Pons (tissue), 1 donor: Measurements from ENCODE around the gene IGFL1.
A peak's percentile ranks its signal among the peaks of the same experiment; 100 is the strongest.
"Not testable (repeated sequence)": the region's sequence is repeated elsewhere in the genome, so short reads cannot be mapped to it uniquely, and the experiment has no call there.

ENCODE experiments used
- DNase-seq: peaks from one replicate; pipeline ENCODE4 v3.0.0-alpha.2; 2016; ENCODE audit warnings: low spot score

Gene IGFL1

DNA sequence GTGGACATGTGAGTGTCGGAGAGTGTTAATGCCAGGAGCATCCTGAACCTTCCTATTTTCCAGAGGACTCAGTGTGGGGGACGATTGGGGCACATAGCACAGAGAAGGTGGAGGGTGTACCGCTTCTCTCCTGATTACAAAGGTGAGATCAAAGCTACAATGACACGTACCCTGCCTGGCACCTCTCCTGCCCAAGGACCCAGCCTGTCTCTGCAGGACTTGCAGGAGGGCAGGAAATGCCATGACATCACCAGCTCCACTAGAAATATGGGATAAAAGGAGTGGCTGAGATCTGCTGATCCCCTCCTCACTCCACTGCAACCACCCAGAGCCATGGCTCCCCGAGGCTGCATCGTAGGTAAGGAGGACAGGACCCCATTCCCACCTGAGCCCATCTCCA is at the start of gene IGFL1:
TSS of gene IGFL1 (plus strand) at position 301 of the 400 bp plus-strand sequence. CDS start at position 334, 33 bp downstream.
- no peak for DNase-seq

DNA sequence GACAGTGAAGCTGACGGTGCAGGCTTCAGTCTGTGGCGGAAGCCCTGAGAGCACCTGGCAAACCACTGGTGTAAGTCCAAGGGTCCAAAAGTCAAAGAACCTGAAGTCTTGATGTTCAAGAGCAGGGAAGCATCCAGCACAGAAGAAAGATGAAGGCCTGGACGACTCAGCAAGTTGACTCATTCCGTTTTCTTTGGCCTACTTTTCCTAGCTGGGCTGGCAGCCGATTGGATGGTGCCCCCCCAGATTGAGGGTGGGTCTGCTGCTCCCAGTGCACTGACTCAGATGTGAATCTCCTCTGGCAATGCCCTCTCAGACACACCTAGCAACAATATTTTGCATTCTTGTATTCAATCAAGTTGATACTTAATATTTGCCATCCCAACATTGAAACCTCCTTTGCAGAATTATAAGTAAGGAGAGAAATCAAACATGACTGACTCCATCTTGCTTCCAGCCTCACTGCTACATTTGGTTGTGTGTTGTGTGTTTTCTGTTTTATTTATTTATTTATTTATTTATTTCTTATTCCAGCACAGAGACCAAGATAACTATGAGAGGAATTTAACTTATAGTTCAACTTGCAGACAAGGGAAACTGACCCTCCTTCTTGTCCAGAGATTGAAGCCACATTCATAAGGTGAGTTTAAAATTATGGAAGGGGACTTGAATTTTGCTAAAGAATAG is 48.7 kb upstream of the IGFL1 start:
- DNase-seq, result no peak

DNA sequence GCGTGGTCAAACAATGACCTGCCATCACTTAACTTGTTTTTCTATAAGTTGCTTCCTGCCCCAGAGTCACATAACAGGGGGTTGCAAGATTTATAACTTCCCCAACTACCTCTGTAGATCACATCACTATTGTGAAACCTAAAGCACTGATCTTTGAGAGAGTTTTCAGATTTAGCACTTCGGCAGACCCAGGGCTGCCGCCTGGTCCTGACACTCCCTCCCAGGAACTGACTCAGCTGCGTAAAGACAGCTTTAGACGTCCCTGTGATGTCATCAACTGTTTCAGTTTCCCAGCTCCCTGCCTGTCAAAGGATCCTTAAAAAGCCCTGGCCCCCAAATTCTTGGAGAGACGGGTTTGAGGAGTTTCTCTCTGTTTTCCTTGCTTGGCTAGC is 48.2 kb upstream of the IGFL1 start:
- peak; percentile 3 for DNase-seq

DNA sequence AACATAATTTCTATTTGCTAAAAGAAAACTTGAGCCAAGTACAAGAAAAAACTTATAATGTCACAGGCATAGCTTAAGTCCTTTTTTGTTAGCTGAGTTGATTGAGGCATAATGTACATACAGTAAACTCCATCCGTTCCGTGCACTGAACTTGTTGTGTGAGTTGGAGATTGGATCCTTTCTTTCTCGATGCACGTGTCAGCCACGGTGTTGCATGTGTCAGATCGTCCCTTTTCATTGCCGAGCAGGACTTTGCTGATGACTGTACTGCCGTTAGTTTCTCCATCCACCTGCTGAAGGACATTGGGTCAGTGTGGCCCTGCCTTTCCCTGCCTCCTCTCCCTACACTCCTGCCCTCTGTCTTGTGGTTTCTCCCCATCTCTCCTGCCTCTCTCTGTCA is 47.1 kb upstream of the IGFL1 start:
- DNase-seq, result no peak

DNA sequence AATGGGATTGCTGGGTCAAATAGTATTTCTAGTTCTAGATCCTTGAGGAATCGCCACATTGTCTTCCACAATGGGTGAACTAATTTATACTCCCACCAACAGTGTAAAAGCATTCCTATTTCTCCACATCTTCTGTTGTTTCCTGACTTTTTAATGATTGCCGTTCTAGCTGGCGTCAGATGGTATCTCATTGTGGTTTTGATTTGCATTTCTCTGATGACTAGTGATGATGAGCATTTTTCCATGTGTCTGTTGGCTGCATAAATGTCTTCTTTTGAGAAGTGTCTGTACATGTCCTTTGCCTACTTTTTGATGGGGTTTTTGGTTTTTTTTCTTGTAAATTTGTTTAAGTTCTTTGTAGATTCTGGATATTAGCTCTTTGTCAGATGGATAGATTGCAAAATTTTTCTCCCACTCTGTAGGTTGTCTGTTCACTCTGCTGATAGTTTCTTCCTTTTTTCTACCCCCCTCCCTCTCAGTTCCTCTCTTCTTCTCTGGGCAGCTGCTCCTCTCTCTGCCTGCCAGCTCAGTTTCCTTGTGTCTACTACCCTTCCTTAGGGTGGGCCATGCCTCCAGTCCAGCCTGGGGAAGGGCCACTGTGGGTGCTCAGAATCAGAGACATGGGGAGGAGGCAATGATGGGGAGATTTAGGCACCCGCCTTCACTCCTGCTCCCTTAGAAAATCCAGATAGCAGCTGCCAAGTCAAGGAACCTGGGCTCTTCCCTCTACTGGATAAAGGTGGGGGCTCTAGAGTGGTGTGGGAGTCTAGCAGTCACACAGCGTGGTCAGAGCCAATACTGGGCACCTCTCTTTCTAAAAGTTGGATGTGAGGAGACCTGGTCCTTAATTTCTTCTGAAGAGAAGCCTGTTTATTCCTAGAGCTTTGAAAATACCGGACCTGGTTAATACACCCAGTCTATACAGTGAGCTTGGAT is 44.5 kb upstream of the IGFL1 start:
- peak; percentile 7 for DNase-seq

DNA sequence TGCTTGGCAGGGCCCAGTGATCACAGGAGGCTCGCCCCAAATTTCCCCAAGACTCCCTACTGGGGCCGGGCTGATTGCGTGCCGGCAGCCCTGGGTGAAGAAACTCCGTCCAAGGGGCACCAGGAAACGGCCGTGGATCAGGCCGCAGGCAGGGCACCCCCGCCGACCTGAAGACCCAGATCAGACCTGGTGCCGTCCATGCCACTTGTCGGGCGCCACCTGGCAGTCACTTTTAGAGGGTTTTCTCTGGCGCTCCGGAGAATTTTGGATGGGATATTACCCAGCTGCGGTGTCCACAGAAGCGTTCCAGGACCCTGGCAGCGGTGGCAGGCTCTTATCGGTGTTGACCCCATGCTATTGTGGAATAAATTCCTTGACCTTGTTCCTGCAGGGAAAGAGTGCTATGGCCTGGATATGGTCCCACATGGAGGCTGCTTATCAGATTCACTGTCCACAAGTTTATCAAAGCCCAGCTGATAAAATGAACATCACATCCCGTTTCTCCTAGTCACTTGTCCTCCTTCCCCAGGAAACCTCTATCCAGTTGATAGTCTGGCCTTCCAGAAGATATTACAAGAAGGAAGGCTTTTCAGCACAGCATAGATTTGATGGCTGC is 43.3 kb upstream of the IGFL1 start:
- DNase-seq, result no peak

DNA sequence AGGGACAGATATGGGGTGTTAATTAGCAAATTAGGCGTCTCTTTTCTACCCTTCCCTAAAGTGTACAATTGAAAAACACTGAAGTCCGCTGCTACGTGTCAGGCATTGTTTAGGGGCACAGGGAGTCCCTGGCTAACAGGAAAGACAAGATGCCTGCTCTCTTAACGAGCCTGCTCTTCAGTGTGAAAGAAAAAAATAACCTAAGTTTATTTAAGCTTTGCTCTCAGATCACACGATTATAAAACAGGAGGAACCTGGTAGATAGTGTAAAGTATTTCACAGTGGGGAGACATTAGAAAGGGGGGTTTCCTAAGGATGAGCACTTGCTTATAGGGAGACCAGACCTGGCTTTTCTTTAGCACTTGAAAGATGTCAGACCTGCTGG is 42.8 kb upstream of the IGFL1 start:
- DNase-seq, result no peak

DNA sequence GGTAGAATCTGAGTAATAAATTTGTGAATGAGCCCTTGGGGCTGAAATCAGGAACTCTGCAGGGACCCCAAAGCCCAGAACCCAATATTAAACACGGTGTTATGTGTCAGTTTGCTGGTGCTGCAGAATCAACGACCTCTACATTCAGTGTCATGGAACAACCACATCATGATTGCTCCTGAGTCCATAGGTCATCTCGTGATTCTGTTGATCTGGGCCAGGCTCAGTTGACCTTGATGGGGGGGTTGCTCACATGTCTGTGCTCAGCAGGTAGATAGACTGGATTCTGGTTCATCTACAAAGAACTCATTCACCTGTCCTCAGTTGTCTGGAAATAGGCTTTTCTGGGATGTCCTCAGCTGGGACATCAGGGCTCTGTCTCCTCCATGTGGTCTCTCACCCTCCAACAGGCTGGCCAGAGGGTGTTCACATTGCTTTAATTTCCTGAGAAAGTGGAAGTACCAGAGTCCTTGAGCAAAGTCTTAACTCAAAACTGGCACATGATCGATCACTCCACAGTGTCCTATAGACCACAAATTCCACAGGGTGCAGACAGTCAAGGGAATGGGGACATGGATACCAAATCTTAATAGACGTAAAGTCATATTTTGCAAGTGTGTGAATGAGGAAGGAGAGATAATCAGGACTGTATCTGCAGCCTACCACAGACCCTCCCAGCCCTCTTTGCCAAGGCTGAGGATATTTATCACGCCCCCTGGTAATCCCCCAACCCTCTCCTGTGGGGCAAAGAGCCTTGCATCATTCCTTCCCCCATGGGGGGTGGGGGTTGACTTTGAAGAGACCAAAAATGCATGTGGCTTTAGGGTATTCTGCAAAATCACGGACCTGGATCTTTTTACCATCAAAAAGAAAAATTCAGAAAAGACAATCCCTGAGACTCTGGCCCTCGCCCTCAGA is 39.3 kb upstream of the IGFL1 start:
- DNase-seq, result no peak

DNA sequence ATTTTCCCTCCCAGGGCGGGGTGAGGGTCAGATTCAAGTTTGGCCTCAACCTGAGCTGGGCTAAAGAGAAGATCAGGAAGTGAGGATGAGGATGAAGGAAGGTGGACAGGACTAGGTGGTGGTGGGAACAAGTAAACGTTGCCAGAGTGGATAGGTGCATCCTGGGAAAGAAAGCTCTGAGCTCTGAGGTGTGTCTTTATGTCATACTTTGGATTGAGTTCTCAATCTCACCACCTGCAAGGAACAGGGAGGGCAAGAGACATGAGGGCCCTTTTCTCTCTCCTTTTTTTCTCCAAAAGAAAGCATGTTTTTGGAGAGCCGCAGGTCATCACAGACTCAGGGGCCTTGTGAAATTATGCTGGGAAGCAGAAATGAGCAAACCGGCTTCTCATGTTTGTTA is 38.2 kb upstream of the IGFL1 start:
- no peak for DNase-seq

DNA sequence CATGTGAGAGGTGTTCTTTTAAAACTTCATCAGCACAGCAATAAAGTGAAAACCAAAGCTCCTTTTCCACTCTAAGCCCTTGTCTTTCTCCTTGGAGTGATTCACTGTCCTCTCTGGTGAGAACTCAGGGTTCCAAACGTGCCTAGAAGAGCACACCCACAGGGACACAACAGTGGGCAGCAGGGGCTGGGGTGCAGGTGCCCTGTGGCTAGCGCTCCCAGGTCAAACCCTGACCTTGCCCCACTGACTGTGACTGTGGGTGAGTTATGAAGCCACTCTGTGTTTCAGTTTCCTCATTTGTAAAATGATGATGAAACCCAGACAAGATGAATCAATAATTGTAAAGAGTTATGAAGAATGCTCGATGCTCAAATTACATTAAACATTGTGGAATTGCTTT is 37.6 kb upstream of the IGFL1 start:
- DNase-seq, result no peak

DNA sequence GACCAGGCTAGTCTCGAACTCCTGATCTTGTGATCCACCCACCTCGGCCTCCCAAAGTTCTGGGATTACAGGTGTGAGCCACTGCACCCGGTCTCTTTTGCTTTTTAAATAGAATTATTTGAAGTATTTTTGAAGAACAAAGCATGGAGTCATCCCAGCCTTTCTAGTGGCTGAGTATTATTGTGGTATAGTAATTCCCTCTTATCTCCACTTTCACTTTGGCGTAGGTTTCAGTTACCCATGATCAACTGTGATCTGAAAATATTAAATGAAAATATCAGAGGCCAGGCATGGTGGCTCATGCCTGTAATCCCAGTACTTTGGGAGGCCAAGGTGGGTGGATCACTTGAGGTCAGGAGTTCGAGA is 36.9 kb upstream of the IGFL1 start:
- not testable (repeated sequence) for DNase-seq

DNA sequence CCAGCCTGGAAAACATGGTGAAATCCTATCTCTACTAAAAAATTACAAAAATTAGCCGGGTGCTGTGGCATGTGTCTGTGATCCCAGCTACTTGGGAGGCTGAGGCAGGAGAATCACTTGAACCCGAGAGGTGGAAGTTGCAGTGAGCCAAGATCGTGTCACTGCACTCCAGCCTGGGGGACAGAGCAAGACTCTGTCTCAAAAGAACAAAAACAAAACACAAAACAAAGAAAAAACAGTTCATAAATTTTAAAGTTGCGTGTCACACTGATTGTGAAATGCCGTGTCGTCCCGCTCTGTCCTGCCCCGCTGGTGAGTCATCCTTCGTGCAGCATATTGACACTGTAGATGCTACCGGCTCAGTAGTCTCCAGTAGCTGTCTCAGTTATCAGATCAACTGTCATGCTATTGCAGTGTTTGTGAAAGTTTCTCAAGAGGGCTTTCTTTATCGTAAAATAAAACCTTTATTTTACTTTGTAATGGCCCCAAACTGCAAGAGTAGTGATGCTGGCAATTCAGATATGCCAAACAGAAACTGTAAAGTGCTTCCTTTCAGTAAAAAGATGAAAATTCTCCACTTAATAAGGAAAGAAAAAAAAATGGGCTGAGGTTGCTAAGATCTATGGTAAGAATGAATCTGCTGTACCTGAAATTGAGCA is 36.4 kb upstream of the IGFL1 start:
- peak; percentile 46 for DNase-seq

DNA sequence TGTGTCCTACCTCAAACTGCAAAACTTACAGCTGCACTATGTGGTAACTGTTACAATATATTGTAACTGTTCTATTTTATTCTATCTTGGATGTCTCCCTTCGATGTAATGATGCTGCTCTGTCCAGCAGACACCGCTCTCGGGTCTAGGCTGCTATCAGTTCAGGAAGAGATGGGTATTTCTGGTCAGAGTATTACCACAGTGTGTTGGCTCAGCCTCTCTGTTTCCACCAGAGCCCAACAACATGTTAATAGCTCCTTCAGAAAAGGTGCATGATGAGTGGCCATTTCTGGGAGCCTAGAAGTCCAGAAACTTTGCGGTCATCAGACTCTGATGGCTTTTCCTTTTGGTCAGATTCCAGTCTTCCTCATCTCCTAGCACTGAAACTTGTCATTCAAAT is 35.9 kb upstream of the IGFL1 start:
- DNase-seq, result no peak

DNA sequence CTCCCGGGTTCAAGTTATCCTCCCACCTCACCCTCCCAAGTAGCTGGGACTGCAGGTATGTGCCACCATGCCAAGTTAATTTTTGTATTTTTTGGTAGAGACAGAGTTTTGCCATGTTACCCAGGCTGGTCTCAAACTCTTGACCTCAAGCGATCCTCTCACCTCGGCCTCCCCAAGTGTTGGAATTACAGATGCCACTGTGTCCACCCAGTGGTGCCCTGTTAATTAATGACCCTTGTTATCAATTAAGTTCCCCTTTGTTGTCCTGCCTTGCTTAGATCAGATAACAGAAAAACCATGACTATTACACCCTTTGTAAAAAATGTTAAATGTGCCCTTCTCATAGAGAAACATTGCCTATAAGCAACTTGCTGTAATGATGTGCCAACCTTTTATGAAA is 34.4 kb upstream of the IGFL1 start:
- no peak for DNase-seq

DNA sequence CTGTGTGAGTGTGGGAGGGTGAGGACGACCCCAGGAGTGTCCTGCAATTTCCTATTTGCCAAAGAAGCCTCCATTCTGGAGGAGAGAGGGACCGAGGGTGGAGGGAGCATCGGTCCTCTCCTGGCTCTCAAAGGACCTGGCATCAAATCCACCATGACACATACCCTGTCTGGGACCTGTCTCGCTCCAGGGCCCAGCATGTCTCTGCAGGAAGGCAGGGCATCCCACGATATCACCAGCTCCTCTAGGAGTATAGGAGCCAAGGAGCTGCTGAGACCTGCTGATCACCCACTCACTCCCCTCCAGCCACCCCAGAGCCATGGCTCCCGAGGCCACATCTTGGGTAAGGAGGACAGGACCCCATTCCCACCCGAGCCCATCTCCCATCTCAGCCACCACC is 33.6 kb upstream of the IGFL1 start:
- not testable (repeated sequence) for DNase-seq

DNA sequence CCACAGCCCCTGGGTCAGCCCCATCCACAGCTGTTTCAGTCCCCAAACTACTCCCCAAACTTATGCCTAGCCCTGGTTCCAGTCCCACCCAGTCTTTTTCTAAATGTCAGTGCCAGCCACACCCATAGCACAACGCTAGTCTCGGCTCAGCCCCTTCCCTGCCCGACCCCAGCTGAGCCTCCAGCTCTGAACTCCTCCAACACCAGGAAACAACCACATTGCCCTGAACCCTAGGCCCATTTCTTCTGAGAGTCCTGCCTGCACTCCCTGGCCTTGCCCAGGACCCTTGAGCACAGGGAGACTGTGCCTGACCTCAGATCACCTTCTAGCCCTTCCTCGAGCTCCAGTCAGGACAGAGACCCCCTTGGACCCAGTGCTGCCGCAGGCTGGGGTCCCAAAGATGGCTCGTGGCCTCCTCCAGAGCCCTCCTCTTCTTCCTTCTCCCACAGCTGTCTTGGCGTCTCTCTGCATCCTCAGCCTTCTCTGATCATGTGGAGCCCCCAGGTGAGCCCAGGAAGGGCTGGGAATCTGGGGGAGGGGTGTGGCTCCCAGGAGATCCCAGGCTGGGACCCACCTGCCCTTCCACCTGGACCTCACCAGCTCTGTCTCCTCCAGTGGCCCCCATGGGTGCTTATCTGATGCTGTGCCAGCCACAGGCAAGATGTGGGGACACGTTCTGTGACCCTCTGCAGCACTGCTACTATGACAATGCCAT is 33.0 kb upstream of the IGFL1 start:
- no peak for DNase-seq

DNA sequence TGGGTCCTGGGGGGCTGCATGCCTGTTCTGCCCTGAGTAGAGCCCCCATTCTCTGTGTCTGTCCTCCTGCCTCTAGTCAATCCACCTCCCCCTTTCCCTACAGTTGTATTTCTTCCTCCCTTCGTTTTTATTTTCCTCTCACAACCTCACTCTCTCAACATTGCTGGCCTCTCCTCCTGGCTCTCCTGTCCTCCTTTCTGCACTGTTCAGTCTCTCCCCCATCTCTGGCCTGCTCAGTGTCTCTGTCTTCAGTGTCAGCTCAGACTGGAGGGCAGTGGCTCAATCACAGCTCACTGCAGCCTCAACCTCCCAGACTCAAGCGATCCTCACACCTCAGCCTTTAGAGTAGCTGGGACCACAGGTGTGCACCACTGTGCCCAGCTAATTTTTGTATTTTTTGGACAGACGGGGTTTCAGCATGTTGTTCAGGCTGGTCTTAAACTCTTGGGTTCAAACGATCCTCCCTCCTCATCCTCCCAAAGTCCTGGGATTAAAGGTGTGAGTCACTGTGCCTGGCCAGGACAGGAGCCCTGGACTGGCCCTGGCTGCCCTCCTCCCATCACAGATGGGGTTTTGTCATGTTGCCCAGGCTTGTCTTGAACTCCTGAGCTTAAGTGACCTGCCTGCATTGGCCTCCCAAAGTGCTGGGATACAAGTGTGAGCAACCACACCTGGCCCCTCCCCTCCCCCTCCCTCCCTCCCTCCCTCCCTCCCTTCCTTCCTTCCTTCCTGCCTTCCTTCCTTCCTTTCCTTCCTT is 32.0 kb upstream of the IGFL1 start:
- no peak for DNase-seq

DNA sequence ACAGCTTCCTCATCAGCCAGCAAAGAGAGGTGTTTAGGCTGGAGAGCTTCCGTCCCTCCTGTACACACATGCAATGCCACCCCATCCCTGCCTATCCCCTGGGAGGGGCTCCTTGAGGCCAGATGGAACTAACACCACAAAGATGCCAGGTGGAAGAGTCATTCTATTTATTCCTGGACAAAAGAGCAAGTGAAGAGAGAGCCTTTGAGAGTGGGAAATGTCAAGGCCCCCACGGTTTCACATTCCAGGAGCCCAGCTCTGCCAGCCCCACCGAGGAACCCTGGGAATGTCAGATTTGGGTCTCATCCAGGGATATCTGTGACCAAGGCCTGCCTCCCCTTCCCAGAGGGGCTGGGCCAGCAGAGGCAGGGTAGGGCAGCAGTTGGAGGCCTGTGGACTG is 30.8 kb upstream of the IGFL1 start:
- DNase-seq, result no peak

DNA sequence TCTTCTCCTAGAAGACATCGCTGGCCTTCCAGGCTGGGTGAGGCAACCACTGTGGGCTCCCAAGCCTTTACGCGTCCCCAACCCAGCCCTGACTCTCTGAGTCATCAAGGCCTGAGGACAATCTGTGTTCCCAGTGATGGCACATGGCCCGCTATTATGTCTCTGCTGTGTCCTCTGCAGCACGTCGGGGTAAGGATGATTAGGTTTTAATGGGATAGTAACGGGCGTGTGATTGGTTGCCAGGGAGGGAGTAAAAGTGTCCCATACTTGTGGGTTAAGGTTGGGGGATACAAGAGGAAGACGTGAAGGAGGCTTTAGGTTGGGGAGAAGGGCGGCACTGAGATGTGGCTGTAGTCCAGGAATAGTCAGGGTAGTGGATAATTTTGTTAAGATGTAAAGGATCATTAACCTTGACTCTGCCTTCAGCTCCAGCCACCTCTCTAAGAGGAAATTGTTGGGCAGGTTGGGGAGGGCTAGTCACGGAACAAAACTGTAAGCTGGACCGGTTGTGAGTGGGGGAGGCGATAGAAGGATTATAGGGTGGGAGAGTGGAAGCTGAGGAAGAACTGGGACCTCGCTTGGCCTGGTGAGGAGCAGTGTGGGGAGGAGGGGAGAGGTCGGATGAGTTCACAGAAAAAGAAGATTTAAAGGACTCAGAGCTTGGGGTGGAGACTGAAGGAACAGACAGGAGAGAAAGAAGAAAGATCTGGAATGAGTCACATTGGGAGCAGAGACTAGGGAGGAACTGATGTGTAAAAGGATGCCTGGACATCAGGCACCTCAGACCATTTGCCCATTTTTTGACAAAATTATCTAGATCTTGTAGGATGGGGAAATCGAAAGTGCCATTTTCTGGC is 27.9 kb upstream of the IGFL1 start:
- DNase-seq, result peak; percentile 49
